K562 (cell line): ENCODE results near the gene PPARG. TPM values are rescaled to one million over a fixed set of nuclear protein-coding genes. Genes with fewer than 3 reads are reported as not detected.

Source experiments
- DIDO1 ChIP-seq: fragments of 450-650 bp; IDR thresholded peaks from 2 replicates; pipeline ENCODE4 v1.6.1; 2016; ENCODE audit warnings: low read depth, missing biosample characterization, missing genetic modification characterization
- DMBX1 ChIP-seq: fragments of 250-450 bp; sonication (Bioruptor Pico); IDR thresholded peaks from 2 replicates; pipeline ENCODE4 v1.8.0; 2022; ENCODE audit warnings: inconsistent platforms, mild to moderate bottlenecking, moderate library complexity, borderline replicate concordance
- JUN ChIP-seq, 2 experiments: sonication (generic) in 1 of 2; formaldehyde crosslinking in 1 of 2; IDR thresholded peaks; 2 replicates each; pipeline versions ENCODE4 v1.6.1 to v1.8.0; 2012 to 2022; ENCODE audit warnings: borderline replicate concordance in 2 of 2, mild to moderate bottlenecking in 2 of 2, improper control_type of control experiment in 1 of 2, low read depth in 1 of 2, low read length in 1 of 2, missing genetic modification reagents in 1 of 2
- NELFE ChIP-seq: IDR thresholded peaks from 2 replicates; pipeline ENCODE4 v1.6.1; 2011; ENCODE audit warnings: mild to moderate bottlenecking; ENCODE audit not compliant: insufficient read depth, insufficient read length
- POLR2G ChIP-seq: fragments of 200-400 bp; formaldehyde crosslinking; IDR thresholded peaks from 2 replicates; pipeline ENCODE4 v1.6.1; 2017; ENCODE audit warnings: low read depth, mild to moderate bottlenecking, antibody characterized with exemption, low read length, moderate library complexity
- PURB ChIP-seq: sonication (generic); formaldehyde crosslinking; IDR thresholded peaks from 2 replicates; pipeline ENCODE4 v1.9.0; 2021; ENCODE audit warnings: low read depth, mild to moderate bottlenecking, missing genetic modification reagents
- RAD51 ChIP-seq: fragments of 450-650 bp; IDR thresholded peaks from 2 replicates; pipeline ENCODE4 v1.7.1; 2016; ENCODE audit warnings: low read depth, mild to moderate bottlenecking, borderline replicate concordance
- RCOR1 ChIP-seq, 2 experiments: IDR thresholded peaks; 2 replicates each; pipeline ENCODE4 v1.6.1; 2012; ENCODE audit warnings: low read depth in 2 of 2, low read length in 2 of 2, borderline replicate concordance in 1 of 2, improper control_type of control experiment in 1 of 2
- ZFP36 ChIP-seq: fragments of 150-350 bp; IDR thresholded peaks from 2 replicates; pipeline ENCODE4 v1.6.1; 2018; ENCODE audit warnings: low read length, low read depth; ENCODE audit not compliant: partially characterized antibody
- ZNF274 ChIP-seq: IDR thresholded peaks from 2 replicates; pipeline ENCODE4 v1.6.1; 2011; ENCODE audit warnings: low read depth, mild to moderate bottlenecking, low read length, moderate library complexity, borderline replicate concordance
- polyA plus RNA-seq, 8 experiments: library from polyadenylated mRNA; depleted of rRNA in 4 of 8; stranded (reverse) in 5 of 8; unstranded in 3 of 8; fragments of >200 nt; fragmentation: Nextera tagmentation in 2 of 8; fragmentation: Illumina TruSeq in 1 of 8; extraction: Ambion mirVana in 2 of 8; extraction: Trizol in 1 of 8; gene quantifications; 2 replicates each; pipeline versions ENCODE4 v1.2.1 to v1.2.3, GENCODE V29; 2011 to 2014; ENCODE audit warnings: inconsistent platforms in 1 of 8, missing spikeins in 1 of 8
- total RNA-seq, 7 experiments: library from RNA; depleted of rRNA in 6 of 7; stranded (reverse); fragments of >200 nt in 6 of 7; fragmentation: Illumina TruSeq in 2 of 7; extraction: Trizol in 2 of 7; gene quantifications; 2 replicates each; pipeline versions ENCODE4 v1.2.1 to v1.2.3, GENCODE V29; 2011 to 2021; ENCODE audit warnings: low replicate concordance in 1 of 7
- TF ChIP-seq, protein P1 (sequence below), 2 experiments: fragments of 450-650 bp; formaldehyde crosslinking in 1 of 2; IDR thresholded peaks; 2 replicates each; pipeline versions ENCODE4 v1.4.0 to v1.6.1; 2014 to 2020; ENCODE audit warnings: mild to moderate bottlenecking in 2 of 2, borderline replicate concordance in 1 of 2, low read depth in 1 of 2
- TF ChIP-seq, protein P2 (sequence below): fragments of 450-650 bp; formaldehyde crosslinking; IDR thresholded peaks from 2 replicates; pipeline ENCODE4 v1.4.0; 2020; ENCODE audit warnings: mild to moderate bottlenecking, moderate library complexity
- TF ChIP-seq, protein P3 (sequence below): fragments of 250-450 bp; sonication (Bioruptor Pico); IDR thresholded peaks from 2 replicates; pipeline ENCODE4 v1.8.0; 2022; ENCODE audit warnings: moderate library complexity, mild to moderate bottlenecking, inconsistent platforms
- TF ChIP-seq, protein P4 (sequence below): IDR thresholded peaks from 3 replicates; pipeline ENCODE4 v1.6.1; 2011; ENCODE audit warnings: borderline replicate concordance, mild to moderate bottlenecking; ENCODE audit not compliant: insufficient read length, insufficient read depth

The PPARG gene
- total and polyA plus RNA-seq, 9 of the 15 experiments (the other 6 are each of a cell fraction or from before 2014, with no cell fraction given): not detected

DNA sequence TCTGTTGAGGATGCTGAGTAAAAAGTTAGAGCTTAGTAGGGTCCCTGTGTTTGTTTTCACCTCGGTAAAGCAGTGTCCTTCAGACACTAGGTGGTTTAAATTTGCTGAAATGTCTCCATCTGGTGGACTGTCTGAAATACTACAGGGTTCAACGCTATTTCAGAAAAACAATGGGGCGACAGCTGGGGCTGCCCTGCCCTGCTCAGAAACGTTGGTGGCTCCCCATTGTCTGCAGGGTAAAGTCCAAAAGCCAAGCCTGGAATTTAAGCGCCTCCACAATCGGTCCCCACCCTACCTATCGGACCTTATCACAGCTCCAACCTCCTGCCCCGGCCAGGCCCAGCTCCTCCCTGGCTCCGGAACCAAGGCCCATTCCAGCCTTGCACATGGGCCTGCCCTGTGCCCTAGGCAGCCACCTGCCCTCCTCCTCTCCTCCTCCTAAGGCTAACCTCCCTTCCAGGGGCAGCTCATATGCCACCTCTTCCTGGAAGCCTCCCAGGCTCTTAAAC is 191.1 kb downstream of the PPARG start (continued):
- TF ChIP-seq, protein P1, sequence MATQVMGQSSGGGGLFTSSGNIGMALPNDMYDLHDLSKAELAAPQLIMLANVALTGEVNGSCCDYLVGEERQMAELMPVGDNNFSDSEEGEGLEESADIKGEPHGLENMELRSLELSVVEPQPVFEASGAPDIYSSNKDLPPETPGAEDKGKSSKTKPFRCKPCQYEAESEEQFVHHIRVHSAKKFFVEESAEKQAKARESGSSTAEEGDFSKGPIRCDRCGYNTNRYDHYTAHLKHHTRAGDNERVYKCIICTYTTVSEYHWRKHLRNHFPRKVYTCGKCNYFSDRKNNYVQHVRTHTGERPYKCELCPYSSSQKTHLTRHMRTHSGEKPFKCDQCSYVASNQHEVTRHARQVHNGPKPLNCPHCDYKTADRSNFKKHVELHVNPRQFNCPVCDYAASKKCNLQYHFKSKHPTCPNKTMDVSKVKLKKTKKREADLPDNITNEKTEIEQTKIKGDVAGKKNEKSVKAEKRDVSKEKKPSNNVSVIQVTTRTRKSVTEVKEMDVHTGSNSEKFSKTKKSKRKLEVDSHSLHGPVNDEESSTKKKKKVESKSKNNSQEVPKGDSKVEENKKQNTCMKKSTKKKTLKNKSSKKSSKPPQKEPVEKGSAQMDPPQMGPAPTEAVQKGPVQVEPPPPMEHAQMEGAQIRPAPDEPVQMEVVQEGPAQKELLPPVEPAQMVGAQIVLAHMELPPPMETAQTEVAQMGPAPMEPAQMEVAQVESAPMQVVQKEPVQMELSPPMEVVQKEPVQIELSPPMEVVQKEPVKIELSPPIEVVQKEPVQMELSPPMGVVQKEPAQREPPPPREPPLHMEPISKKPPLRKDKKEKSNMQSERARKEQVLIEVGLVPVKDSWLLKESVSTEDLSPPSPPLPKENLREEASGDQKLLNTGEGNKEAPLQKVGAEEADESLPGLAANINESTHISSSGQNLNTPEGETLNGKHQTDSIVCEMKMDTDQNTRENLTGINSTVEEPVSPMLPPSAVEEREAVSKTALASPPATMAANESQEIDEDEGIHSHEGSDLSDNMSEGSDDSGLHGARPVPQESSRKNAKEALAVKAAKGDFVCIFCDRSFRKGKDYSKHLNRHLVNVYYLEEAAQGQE (IDR thresholded peaks at IDR 0.05; ENCODE audit: borderline replicate concordance): peak; percentile 85; the same call in 1 of the 2 replicates
- TF ChIP-seq, protein P1 (CRISPR knock-in tag; IDR thresholded peaks at IDR 0.05; ENCODE audit: low read depth): no peak
- TF ChIP-seq DMBX1 (CRISPR knock-in tag): no peak
- TF ChIP-seq, protein P2, sequence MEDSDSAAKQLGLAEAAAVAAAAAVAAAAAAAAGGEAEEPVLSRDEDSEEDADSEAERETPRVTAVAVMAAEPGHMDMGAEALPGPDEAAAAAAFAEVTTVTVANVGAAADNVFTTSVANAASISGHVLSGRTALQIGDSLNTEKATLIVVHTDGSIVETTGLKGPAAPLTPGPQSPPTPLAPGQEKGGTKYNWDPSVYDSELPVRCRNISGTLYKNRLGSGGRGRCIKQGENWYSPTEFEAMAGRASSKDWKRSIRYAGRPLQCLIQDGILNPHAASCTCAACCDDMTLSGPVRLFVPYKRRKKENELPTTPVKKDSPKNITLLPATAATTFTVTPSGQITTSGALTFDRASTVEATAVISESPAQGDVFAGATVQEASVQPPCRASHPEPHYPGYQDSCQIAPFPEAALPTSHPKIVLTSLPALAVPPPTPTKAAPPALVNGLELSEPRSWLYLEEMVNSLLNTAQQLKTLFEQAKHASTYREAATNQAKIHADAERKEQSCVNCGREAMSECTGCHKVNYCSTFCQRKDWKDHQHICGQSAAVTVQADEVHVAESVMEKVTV (CRISPR knock-in tag): peak; percentile 74
- TF ChIP-seq NELFE: no peak
- TF ChIP-seq ZFP36: peak; percentile 52
- TF ChIP-seq DIDO1 (tag): no peak
- no peak for TF ChIP-seq JUN (IDR thresholded peaks at IDR 0.05; ENCODE audit: borderline replicate concordance, low read depth, low read length)
- TF ChIP-seq JUN (CRISPR knock-in tag; IDR thresholded peaks at IDR 0.05; ENCODE audit: borderline replicate concordance): no peak
- TF ChIP-seq, protein P3, sequence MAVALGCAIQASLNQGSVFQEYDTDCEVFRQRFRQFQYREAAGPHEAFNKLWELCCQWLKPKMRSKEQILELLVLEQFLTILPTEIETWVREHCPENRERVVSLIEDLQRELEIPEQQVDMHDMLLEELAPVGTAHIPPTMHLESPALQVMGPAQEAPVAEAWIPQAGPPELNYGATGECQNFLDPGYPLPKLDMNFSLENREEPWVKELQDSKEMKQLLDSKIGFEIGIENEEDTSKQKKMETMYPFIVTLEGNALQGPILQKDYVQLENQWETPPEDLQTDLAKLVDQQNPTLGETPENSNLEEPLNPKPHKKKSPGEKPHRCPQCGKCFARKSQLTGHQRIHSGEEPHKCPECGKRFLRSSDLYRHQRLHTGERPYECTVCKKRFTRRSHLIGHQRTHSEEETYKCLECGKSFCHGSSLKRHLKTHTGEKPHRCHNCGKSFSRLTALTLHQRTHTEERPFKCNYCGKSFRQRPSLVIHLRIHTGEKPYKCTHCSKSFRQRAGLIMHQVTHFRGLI (CRISPR knock-in tag): no peak
- no peak for TF ChIP-seq PURB (CRISPR knock-in tag)
- TF ChIP-seq, protein P4, sequence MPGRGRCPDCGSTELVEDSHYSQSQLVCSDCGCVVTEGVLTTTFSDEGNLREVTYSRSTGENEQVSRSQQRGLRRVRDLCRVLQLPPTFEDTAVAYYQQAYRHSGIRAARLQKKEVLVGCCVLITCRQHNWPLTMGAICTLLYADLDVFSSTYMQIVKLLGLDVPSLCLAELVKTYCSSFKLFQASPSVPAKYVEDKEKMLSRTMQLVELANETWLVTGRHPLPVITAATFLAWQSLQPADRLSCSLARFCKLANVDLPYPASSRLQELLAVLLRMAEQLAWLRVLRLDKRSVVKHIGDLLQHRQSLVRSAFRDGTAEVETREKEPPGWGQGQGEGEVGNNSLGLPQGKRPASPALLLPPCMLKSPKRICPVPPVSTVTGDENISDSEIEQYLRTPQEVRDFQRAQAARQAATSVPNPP: no peak
- no peak for TF ChIP-seq RAD51
- TF ChIP-seq POLR2G: no peak
- 0 out of 4 replicates have a peak, but pooled peaks of 1 of the 2 experiments have one; percentile 7 for TF ChIP-seq RCOR1 (IDR thresholded peaks at IDR 0.05; ENCODE audit: borderline replicate concordance in 1 of 2, low read depth in 2 of 2, low read length in 2 of 2)
- no peak for TF ChIP-seq ZNF274
